A673 (cell line): Measurements from ENCODE around the gene UTP14C. TPM values are rescaled to one million over a fixed set of nuclear protein-coding genes. Genes with fewer than 3 reads are reported as not detected.

Experiments used
- BruUV-seq: library from RNA; stranded (reverse); fragments of 400-500 nt; replicated peaks from 2 replicates; lab custom pipeline; 2021; lab: Mats Ljungman, UMichigan
- CTCF ChIA-PET: fragments of 300-600 bp; sonication (Branson Sonifier 250); formaldehyde crosslinking; loops from one replicate; lab custom pipeline; 2022; ENCODE audit warnings: antibody characterized with exemption; lab: Charles Lee
- POLR2A ChIA-PET: fragments of 300-600 bp; sonication (Branson Sonifier 250); formaldehyde crosslinking; loops from one replicate; lab custom pipeline; 2022; ENCODE audit warnings: antibody characterized with exemption; ENCODE audit not compliant: low non-redundant PET; lab: Charles Lee
- DNase-seq: peaks from one replicate; pipeline ENCODE4 v3.0.0-alpha.2; 2015; ENCODE audit warnings: low spot score
- H3K27ac ChIP-seq: fragments of 200-600 bp; sonication (generic); 2 replicates; pipeline ENCODE4 v1.5.1; 2016; ENCODE audit warnings: mixed run types, low read depth, mild to moderate bottlenecking, mixed read lengths, antibody characterized with exemption, low read length; ENCODE audit not compliant: poor library complexity, severe bottlenecking
- H3K27me3 ChIP-seq: fragments of 200-600 bp; sonication (generic); replicated peaks from 2 replicates; pipeline ENCODE4 v1.6.1; 2017; ENCODE audit warnings: mixed run types, low read depth, mild to moderate bottlenecking, mixed read lengths, antibody characterized with exemption, low read length; ENCODE audit not compliant: insufficient read depth, poor library complexity
- H3K36me3 ChIP-seq: fragments of 200-600 bp; sonication (generic); 2 replicates; pipeline ENCODE4 v1.6.1; 2016; ENCODE audit warnings: mixed run types, mild to moderate bottlenecking, mixed read lengths, antibody characterized with exemption, low read length; ENCODE audit not compliant: insufficient read depth, poor library complexity, severe bottlenecking
- H3K4me1 ChIP-seq: fragments of 200-600 bp; sonication (generic); 2 replicates; pipeline ENCODE4 v1.6.1; 2017; ENCODE audit warnings: mixed run types, mild to moderate bottlenecking, mixed read lengths, antibody characterized with exemption, low read length; ENCODE audit not compliant: insufficient read depth, poor library complexity, severe bottlenecking
- H3K4me3 ChIP-seq: fragments of 200-600 bp; sonication (generic); 2 replicates; pipeline ENCODE4 v1.5.1; 2016; ENCODE audit warnings: low read depth, mixed run types, mild to moderate bottlenecking, mixed read lengths, low read length; ENCODE audit not compliant: poor library complexity, severe bottlenecking
- H3K9me3 ChIP-seq: fragments of 200-600 bp; sonication (generic); 2 replicates; pipeline ENCODE4 v1.6.1; 2016; ENCODE audit warnings: mixed run types, low read depth, mild to moderate bottlenecking, mixed read lengths, antibody characterized with exemption, low read length; ENCODE audit not compliant: poor library complexity, severe bottlenecking
- EZH2 ChIP-seq: fragments of 200-600 bp; sonication (generic); IDR thresholded peaks from 2 replicates; pipeline ENCODE4 v1.6.1; 2017; ENCODE audit warnings: borderline replicate concordance, low read depth, mild to moderate bottlenecking, mixed read lengths, antibody characterized with exemption, low read length; ENCODE audit not compliant: poor library complexity, severe bottlenecking
- intact Hi-C: fragments of 100-400 bp; cut with micrococcal nuclease; formaldehyde crosslinking; loops from one replicate; pipeline ENCODE4 v1.10.0; 2022; ENCODE audit not compliant: unreplicated experiment
- total RNA-seq: library from RNA; stranded (reverse); gene quantifications from 2 replicates; pipeline ENCODE4 v1.2.3, GENCODE V29; 2021
- TF ChIP-seq, protein P1 (sequence below): fragments of 300-800, 200-600 bp; sonication (generic); conservative IDR thresholded peaks from 2 replicates; pipeline ENCODE4 v1.5.1; 2017; ENCODE audit warnings: low read depth, mild to moderate bottlenecking, antibody characterized with exemption, low read length, moderate library complexity, mixed read lengths

The UTP14C gene
- total RNA-seq, 1 experiment from 2014 or later: 15.2 TPM

DNA sequence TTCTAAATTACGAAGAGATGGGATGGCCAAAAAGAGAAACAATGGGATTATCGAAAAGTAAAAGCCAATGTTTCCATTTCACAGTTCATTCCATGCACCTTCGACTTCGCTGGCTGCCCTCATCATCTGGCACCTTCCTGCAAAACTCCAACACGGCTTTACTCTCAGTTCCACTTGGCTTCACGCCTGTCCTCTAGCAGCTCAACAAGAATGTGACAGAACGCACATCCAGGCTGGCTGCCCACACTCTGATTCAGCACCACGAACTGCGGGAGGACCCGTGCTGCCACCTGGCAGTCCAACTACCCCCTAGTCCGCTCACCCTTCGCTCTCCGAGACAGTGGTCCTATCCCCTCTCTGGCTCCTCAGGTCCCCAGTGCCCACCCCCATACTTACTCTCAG, 25.0 kb upstream of the UTP14C start:
- CTCF ChIA-PET: no interaction called here
- no peak overlapping the region for H3K27ac ChIP-seq
- POLR2A ChIA-PET: no interaction called here
- H3K4me3 ChIP-seq: no peak overlapping the region
- BruUV-seq: no TSS peak
- TF ChIP-seq, protein P1, sequence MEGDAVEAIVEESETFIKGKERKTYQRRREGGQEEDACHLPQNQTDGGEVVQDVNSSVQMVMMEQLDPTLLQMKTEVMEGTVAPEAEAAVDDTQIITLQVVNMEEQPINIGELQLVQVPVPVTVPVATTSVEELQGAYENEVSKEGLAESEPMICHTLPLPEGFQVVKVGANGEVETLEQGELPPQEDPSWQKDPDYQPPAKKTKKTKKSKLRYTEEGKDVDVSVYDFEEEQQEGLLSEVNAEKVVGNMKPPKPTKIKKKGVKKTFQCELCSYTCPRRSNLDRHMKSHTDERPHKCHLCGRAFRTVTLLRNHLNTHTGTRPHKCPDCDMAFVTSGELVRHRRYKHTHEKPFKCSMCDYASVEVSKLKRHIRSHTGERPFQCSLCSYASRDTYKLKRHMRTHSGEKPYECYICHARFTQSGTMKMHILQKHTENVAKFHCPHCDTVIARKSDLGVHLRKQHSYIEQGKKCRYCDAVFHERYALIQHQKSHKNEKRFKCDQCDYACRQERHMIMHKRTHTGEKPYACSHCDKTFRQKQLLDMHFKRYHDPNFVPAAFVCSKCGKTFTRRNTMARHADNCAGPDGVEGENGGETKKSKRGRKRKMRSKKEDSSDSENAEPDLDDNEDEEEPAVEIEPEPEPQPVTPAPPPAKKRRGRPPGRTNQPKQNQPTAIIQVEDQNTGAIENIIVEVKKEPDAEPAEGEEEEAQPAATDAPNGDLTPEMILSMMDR: no peak
- TF ChIP-seq EZH2: no peak
- H3K4me1 ChIP-seq: no peaks in the 10 kb centered on the region
- intact Hi-C loops: no loop called here
- DNase-seq: no peak
- H3K36me3 ChIP-seq: no peaks in the 10 kb centered on the region
- no peaks in the 10 kb centered on the region for H3K9me3 ChIP-seq
- peaks cover 4% of the 10 kb centered on the region for H3K27me3 ChIP-seq

DNA sequence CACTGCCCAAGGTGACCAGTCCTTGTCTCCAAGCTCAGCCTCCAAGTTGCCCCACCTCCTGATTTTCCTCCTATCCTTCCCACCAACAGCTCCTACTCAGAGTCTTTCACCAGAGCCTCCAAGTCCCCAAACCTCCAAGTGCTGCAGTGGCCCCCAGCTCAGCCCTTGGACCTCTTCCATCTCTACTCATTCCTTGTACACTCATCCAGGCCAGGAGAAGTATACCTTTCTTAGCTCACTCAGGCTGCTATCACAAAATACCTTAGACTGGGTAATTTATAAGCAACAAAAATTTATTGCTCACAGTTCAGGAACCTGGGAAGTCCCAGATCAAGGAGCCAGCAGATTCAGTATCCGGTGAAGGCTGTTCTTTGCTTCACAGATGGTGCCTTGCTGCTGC, 24.6 kb upstream of the UTP14C start:
- no peaks in the 10 kb centered on the region for H3K36me3 ChIP-seq
- H3K27ac ChIP-seq: no peak overlapping the region
- no peak overlapping the region for H3K4me3 ChIP-seq
- no peaks in the 10 kb centered on the region for H3K4me1 ChIP-seq
- H3K27me3 ChIP-seq: no peaks in the 10 kb centered on the region
- ChIA-PET POLR2A (no interaction called here), CTCF (no interaction called here)
- BruUV-seq: no TSS peak
- no peaks in the 10 kb centered on the region for H3K9me3 ChIP-seq
- no peak for TF ChIP-seq EZH2
- TF ChIP-seq, protein P1: no peak
- intact Hi-C loops: loop anchor here (2.0 to 5.0 kb wide), 2 partner anchors 127 to 202 kb away; no protein-coding TSS in a partner anchor
- no peak for DNase-seq

GRCh38 chr13:52001120-52001731, 23.3 kb upstream of the UTP14C start:
- no peak overlapping the region for H3K4me3 ChIP-seq
- BruUV-seq: no TSS peak
- TF ChIP-seq, protein P1: peak; percentile 69
- no peak for TF ChIP-seq EZH2
- H3K27ac ChIP-seq: no peak overlapping the region
- no peaks in the 10 kb centered on the region for H3K4me1 ChIP-seq
- intact Hi-C loops: loop anchor here (2.0 to 5.0 kb wide), 2 partner anchors 126 to 201 kb away; no protein-coding TSS in a partner anchor
- CTCF ChIA-PET: no interaction called here
- POLR2A ChIA-PET: no interaction called here
- no peaks in the 10 kb centered on the region for H3K9me3 ChIP-seq
- DNase-seq: peak; percentile 63
- no peaks in the 10 kb centered on the region for H3K36me3 ChIP-seq
- H3K27me3 ChIP-seq: no peaks in the 10 kb centered on the region
